Gastroesophageal sphincter (tissue), 3 donors: ENCODE measurements around the gene ITGB8.

Experiments used
- CTCF ChIP-seq, 4 experiments: fragments of 200-600 bp in 2 of 4; fragments of 450-650 bp in 2 of 4; sonication (generic) in 1 of 4; IDR thresholded peaks; one replicate each; pipeline ENCODE4 v1.5.1; 2017 to 2019; ENCODE audit warnings: antibody characterized with exemption in 4 of 4, mild to moderate bottlenecking in 2 of 4, moderate library complexity in 2 of 4
- EP300 ChIP-seq: sonication (generic); formaldehyde crosslinking; IDR thresholded peaks from one replicate; pipeline ENCODE4 v1.6.1; 2017; ENCODE audit warnings: antibody characterized with exemption, mild to moderate bottlenecking
- POLR2A ChIP-seq, 2 donors: fragments of 450-650 bp; IDR thresholded peaks; one replicate each; pipeline ENCODE4 v1.6.1; 2017; ENCODE audit warnings: antibody characterized with exemption in 2 of 2, mild to moderate bottlenecking in 2 of 2, moderate library complexity in 1 of 2
- POLR2AphosphoS5 ChIP-seq: sonication (generic); formaldehyde crosslinking; IDR thresholded peaks from one replicate; pipeline ENCODE4 v1.6.1; 2017; ENCODE audit warnings: antibody characterized with exemption

- no peak for TF ChIP-seq CTCF (IDR thresholded peaks at IDR 0.05)
- TF ChIP-seq POLR2A (IDR thresholded peaks at IDR 0.05) = no peak
- TF ChIP-seq EP300 = no peak
- TF ChIP-seq POLR2AphosphoS5 = no peak
Measured at GRCh38 chr7:20305726-20306125, 25.0 kb upstream of the ITGB8 start.
